Smooth muscle cell (in vitro differentiated cells): ENCODE data around the gene HACE1. TPM values are rescaled to one million over a fixed set of nuclear protein-coding genes. Genes with fewer than 3 reads are reported as not detected.
"Not testable (repeated sequence)": the region's sequence is repeated elsewhere in the genome, so short reads cannot be mapped to it uniquely, and the experiment has no call there.

Experiments
- DNase-seq: peaks from one replicate; lab custom pipeline; 2025; ENCODE audit not compliant: unreplicated experiment; lab: John Stamatoyannopoulos, UW
- H2AFZ ChIP-seq: fragments of 200-600 bp; sonication (generic); 2 replicates; pipeline ENCODE4 v1.6.0; 2016; ENCODE audit warnings: antibody characterized with exemption, low read depth, mild to moderate bottlenecking
- H3F3A ChIP-seq: fragments of 200-600 bp; sonication (generic); 2 replicates; pipeline ENCODE4 v1.6.0; 2017; ENCODE audit warnings: antibody characterized with exemption, low read depth
- H3K27ac ChIP-seq: fragments of 200-600 bp; sonication (generic); 2 replicates; pipeline ENCODE4 v1.5.1; 2016; ENCODE audit warnings: low read depth, mild to moderate bottlenecking
- H3K27me3 ChIP-seq: fragments of 200-600 bp; sonication (generic); 2 replicates; pipeline ENCODE4 v1.6.1; 2016; ENCODE audit warnings: low read depth, mild to moderate bottlenecking
- H3K36me3 ChIP-seq: fragments of 200-600 bp; sonication (generic); 2 replicates; pipeline ENCODE4 v1.5.1; 2016; ENCODE audit warnings: low read depth
- H3K4me1 ChIP-seq: fragments of 200-600 bp; sonication (generic); 2 replicates; pipeline ENCODE4 v1.5.1; 2016; ENCODE audit warnings: low read depth
- H3K4me2 ChIP-seq: fragments of 200-600 bp; sonication (generic); 2 replicates; pipeline ENCODE4 v1.6.0; 2016; ENCODE audit warnings: mild to moderate bottlenecking
- H3K4me3 ChIP-seq: fragments of 200-600 bp; sonication (generic); 2 replicates; pipeline ENCODE4 v1.5.1; 2016; ENCODE audit warnings: mild to moderate bottlenecking
- H3K79me2 ChIP-seq: fragments of 200-600 bp; sonication (generic); 2 replicates; pipeline ENCODE4 v1.6.0; 2016; ENCODE audit warnings: low read depth, mild to moderate bottlenecking
- H3K9ac ChIP-seq: fragments of 200-600 bp; sonication (generic); 2 replicates; pipeline ENCODE4 v1.6.0; 2016; ENCODE audit warnings: low read depth
- H3K9me3 ChIP-seq: fragments of 200-600 bp; sonication (generic); replicated peaks from 2 replicates; pipeline ENCODE4 v1.5.1; 2016; ENCODE audit warnings: low read depth
- H4K20me1 ChIP-seq: fragments of 200-600 bp; sonication (generic); 2 replicates; pipeline ENCODE4 v1.6.0; 2016; ENCODE audit warnings: low read depth
- WGBS: methylation state at CpG from one replicate; pipeline ENCODE4 v1.1.7; 2016; ENCODE audit warnings: low lambda C conversion rate; 5-methylcytosine and 5-hydroxymethylcytosine counted together
- polyA plus RNA-seq: library from polyadenylated mRNA; unstranded; fragments of >200 nt; fragmentation: Nextera tagmentation; extraction: Ambion mirVana; gene quantifications from 2 replicates; pipeline ENCODE4 v1.2.1, GENCODE V29; 2016
- total RNA-seq: library from RNA; depleted of rRNA; stranded (reverse); fragments of >200 nt; gene quantifications from 2 replicates; pipeline ENCODE4 v1.2.3, GENCODE V29; 2014
- TF ChIP-seq, protein P1 (sequence below): fragments of 200-600 bp; sonication (generic); IDR thresholded peaks from 2 replicates; pipeline ENCODE4 v1.5.1; 2017; ENCODE audit warnings: borderline replicate concordance, mild to moderate bottlenecking, antibody characterized with exemption; ENCODE audit not compliant: insufficient read depth, poor library complexity, severe bottlenecking

Gene HACE1
- total and polyA plus RNA-seq, 2 experiments from 2014 or later: 7.1 to 21.7 TPM

DNA sequence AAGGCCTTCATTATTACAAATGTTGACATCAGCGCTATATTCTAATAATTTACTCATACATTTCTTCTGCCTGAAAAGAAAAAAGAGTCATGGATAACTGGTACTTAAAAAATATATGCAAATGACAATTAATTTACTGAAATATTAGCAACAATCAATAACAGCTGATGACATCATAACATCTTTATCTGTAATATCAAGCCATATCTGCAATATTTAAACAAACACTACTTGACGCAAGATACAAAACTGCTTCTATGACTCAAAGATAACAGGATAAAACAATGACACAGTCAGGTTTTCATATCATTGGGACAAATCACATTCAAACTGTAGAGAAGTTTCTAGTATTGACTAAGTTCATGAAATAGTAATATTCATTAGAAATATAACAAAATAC lies 16.5 kb downstream of the HACE1 start:
- Histone ChIP-seq H3F3A (no peaks in the 10 kb centered on the region), H3K4me3 (no peak overlapping the region), H3K9me3 (no peaks in the 10 kb centered on the region), H3K27ac (no peak overlapping the region), H4K20me1 (no peaks in the 10 kb centered on the region), H3K4me2 (no peak overlapping the region), H3K27me3 (no peaks in the 10 kb centered on the region), H3K4me1 (no peaks in the 10 kb centered on the region), H3K79me2 (no peaks in the 10 kb centered on the region), H3K9ac (no peak overlapping the region), H3K36me3 (peaks cover 11% of the 10 kb centered on the region), H2AFZ (no peak overlapping the region)
- TF ChIP-seq, protein P1, sequence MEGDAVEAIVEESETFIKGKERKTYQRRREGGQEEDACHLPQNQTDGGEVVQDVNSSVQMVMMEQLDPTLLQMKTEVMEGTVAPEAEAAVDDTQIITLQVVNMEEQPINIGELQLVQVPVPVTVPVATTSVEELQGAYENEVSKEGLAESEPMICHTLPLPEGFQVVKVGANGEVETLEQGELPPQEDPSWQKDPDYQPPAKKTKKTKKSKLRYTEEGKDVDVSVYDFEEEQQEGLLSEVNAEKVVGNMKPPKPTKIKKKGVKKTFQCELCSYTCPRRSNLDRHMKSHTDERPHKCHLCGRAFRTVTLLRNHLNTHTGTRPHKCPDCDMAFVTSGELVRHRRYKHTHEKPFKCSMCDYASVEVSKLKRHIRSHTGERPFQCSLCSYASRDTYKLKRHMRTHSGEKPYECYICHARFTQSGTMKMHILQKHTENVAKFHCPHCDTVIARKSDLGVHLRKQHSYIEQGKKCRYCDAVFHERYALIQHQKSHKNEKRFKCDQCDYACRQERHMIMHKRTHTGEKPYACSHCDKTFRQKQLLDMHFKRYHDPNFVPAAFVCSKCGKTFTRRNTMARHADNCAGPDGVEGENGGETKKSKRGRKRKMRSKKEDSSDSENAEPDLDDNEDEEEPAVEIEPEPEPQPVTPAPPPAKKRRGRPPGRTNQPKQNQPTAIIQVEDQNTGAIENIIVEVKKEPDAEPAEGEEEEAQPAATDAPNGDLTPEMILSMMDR: no peak
- DNase-seq: no peak
- 97% methylated on average over 2 of the region's 2 CpGs for WGBS

DNA sequence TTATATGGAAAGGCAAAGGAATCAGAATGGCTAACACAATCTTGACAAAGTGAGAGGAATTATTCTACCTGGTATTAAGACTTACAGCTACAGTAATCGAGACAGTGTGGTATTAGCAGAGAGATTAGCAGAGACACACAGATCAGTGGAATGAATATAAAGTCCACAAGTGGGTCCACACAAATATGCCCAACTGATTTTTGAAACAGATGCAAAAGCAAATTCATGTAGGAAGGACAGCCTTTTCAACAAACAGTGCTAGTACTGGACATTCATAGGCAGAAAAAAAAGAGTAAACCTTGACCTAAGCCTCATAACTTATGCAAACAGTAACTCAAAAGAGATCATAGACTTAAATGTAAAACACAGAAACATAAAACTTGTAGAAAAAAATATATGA lies 22.6 kb downstream of the HACE1 start:
- TF ChIP-seq, protein P1: no peak
- H3K9me3 ChIP-seq: no peaks in the 10 kb centered on the region
- no peak overlapping the region for H3K9ac ChIP-seq
- no peak overlapping the region for H2AFZ ChIP-seq
- H3K27ac ChIP-seq: no peak overlapping the region
- no peaks in the 10 kb centered on the region for H3K79me2 ChIP-seq
- H3K27me3 ChIP-seq: no peaks in the 10 kb centered on the region
- H3K36me3 ChIP-seq: peaks cover 5% of the 10 kb centered on the region
- no peaks in the 10 kb centered on the region for H4K20me1 ChIP-seq
- no peak overlapping the region for H3K4me3 ChIP-seq
- 92% methylated on average over 1 of the region's 1 CpG for WGBS
- no peaks in the 10 kb centered on the region for H3F3A ChIP-seq
- no peak overlapping the region for H3K4me2 ChIP-seq
- DNase-seq: no peak
- no peaks in the 10 kb centered on the region for H3K4me1 ChIP-seq

DNA sequence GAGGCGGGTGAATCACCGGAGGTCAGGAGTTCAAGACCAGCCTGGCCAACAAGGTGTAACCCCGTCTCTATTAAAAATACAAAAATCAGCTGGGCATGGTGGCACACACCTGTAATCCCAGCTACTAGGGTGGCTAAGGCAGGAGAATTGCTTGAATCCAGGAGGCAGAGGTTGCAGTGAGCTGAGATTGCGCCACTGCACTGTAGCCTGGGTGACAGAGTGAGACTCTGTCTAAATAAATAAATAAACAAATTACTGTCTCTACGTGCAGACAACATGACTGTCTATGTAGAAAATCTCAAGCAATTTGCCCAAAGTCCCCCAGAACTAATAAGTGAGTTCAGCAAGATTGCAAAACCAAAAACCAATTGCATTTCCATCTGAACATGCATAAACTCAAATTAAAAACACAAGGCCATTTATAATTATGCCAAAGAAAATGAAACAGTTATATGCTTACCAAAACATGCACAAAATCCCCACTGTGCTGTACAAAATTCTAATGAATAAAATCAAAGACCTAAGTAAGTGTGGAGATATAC lies 23.2 kb downstream of the HACE1 start:
- not testable (repeated sequence) for DNase-seq, H3K9ac ChIP-seq, H3K79me2 ChIP-seq, H3K27me3 ChIP-seq, H4K20me1 ChIP-seq, H2AFZ ChIP-seq, H3K27ac ChIP-seq, H3F3A ChIP-seq, H3K4me3 ChIP-seq, H3K4me1 ChIP-seq, H3K4me2 ChIP-seq, H3K36me3 ChIP-seq, H3K9me3 ChIP-seq
- WGBS: 91% methylated on average over 5 of the region's 5 CpGs

DNA sequence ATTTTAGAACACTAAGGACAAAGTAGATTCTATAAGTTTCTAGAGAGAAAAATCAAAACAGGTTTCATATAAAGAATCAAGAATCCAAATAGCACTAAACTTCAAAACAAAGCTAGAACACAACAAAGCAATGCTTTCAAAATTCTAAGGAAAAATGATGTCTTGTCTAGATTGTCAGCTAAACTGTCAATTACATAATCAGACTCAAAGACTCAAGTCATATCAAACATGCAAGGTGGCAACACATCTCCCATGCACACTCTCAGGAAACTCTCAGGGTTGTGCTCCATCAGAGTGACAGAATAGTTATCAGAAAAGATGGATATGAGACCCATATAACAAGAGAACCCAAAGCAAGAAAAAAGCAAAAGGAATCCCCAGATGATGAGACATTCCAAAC lies 23.9 kb downstream of the HACE1 start:
- no peaks in the 10 kb centered on the region for H3K4me1 ChIP-seq
- H3K27me3 ChIP-seq: no peaks in the 10 kb centered on the region
- no peak overlapping the region for H2AFZ ChIP-seq
- H3K4me2 ChIP-seq: no peak overlapping the region
- no peak overlapping the region for H3K27ac ChIP-seq
- H4K20me1 ChIP-seq: no peaks in the 10 kb centered on the region
- H3K79me2 ChIP-seq: no peaks in the 10 kb centered on the region
- DNase-seq: no peak
- TF ChIP-seq, protein P1: no peak
- no peak overlapping the region for H3K4me3 ChIP-seq
- peaks cover 5% of the 10 kb centered on the region for H3K36me3 ChIP-seq
- no peaks in the 10 kb centered on the region for H3F3A ChIP-seq
- H3K9me3 ChIP-seq: no peaks in the 10 kb centered on the region
- no peak overlapping the region for H3K9ac ChIP-seq
